Measurements from ENCODE around the gene QTRT2.

Gene QTRT2

DNA sequence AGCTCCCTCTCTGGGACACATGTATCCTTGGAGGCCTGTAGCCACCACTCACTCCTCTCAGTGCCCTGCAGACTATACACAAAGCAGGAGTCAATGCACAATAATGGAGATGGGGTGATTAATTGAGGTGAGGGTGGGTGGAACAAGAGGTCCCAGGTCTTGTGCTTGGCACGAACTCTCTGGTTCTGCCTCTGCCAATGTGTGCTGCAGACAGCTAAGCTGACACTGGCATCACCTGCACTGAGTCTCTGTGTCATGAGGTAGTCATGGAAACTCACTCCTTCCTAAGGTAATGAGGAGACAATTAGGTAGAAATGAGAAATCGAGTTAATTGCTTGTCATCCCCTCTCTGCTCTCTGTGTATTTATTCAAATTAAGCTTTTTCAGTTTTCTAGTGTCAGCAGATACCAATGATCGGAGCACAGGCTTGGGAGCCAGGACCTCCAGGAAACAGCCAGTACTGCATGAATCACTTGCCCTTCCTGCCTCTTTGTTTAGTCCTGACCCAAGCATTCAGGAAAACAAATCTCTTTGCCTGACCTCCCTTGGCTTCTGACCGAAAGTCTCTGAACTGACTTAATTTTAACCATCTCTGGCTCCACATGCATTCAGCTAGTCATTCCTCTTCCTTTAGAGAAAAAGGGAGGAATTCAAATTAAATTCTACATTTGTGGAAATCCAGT, 65.6 kb downstream of the QTRT2 start:
- DNase-seq (ENCODE audit: low read depth, low spot score): no peak

DNA sequence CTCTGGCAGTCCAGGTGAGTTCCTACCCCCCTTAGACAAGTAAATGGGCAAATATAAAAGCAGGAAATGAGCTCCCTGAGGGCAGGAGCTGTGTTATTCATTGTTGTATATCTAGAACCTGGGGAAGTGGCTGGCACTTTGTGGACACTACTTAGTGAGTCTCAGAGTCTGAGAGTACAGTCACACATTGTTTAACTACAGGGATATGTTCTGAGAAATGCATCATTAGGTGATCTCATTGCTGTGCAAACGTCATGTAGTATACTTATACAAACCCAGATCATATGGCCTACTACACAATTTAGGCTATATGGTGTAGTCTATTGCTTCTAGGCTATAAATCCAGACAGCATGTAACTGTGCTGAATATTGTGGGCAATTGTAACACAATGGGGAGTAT, 69.9 kb downstream of the QTRT2 start:
- no peak for DNase-seq (ENCODE audit: low read depth, low spot score)

DNA sequence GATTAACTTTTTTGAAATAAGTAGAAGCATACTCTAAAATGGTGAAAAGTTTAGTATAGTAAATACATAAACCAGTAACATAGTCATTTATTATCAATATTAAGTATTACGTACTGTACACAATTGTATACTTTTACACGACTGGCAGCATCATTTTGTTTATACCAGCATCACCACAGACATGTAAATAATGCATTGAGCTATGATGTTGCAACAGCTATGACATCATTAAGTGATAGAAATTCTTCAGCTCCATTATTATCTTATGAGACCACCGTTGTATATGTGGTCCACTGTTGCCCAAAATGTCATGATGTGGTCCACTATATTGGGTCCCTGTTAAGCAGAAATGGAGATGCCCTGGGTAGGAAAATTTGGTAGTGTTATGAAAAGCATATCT, 71.0 kb downstream of the QTRT2 start:
- DNase-seq (ENCODE audit: low read depth, low spot score): no peak

DNA sequence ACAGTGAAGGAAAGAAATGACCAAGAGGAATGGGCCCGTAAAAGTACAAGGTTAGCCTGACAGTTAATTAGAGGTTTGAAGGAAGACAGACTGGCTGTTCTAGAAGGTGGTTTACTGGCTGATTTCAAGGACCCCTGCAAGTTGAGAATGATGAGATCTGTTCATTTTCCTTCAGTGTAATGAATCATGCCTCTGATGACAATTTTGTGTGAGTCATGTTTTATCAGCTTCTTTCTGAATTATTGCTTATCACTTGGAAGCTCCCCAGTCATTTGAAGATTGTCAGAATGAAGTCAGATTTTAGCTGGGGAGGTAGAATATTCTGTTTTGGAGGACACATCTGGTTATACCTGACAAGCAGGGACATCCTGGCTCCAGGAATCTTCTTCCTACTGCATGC, 71.7 kb downstream of the QTRT2 start:
- no peak for DNase-seq (ENCODE audit: low read depth, low spot score)

DNA sequence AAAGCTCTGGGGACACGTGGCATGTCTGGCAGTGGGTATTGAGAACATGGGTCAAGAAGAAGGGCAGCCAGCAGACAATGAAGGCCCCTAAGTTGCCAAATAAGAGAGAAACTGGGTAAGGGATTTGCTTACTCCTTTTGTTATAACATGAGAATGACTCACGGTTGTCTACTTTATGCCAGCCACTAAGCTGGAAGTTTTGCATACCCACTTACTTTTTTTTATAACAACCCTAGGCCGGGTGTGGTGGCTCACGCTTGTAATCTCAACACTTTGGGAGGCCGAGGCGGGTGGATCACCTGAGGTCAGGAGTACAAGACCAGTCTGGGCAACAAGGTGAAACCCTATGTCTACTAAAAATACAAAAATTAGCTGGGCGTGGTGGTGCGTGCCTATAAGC, 72.3 kb downstream of the QTRT2 start:
- no peak for DNase-seq (ENCODE audit: low read depth, low spot score)

DNA sequence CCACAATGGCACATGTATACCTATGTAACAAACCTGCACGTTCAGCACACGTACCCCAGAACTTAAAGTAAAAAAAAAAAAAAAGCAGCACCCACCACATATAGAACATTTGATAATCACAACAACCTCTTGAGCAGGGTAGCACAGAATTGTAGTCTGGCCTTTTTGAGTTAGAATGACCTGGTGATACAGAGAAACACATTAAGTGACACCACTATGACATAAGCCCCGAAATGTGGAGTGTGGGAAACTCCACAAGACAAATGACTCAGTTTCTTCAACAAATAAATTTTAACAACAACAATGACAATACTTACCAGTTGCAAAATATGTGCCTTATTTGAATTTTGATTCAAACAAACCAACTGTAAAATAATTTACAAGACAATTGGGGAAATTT, 76.0 kb downstream of the QTRT2 start:
- no peak for DNase-seq (ENCODE audit: low read depth, low spot score)

DNA sequence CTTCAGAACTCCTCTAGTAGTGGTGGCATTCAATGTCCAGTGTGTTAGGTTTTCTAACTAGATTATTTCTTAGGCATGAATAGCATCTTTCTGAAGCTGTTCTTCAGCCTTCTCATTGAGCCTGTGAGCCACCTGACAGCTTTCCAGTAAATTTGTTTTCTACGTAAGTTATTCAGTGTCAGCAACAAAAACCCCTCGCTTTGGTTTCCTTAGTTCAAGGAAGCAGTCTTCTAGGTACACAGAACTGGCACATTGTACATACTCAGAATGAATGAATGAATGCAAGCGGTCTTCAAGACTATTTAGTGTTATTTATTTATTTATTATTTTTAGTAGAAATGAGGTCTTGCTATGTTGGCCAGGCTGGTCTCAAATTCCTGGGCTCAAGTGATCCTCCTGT, 77.4 kb downstream of the QTRT2 start:
- DNase-seq (ENCODE audit: low read depth, low spot score): no peak

Data from iPS DF 19.7 (cell line).